CD4-positive, alpha-beta T cell (primary cell): ENCODE results near the gene SEPTIN2. TPM values are rescaled to one million over a fixed set of nuclear protein-coding genes. Genes with fewer than 3 reads are reported as not detected.

Source experiments
- ATAC-seq: fragments of 200-7000 bp; cut with Tn5 transposase; one replicate; pipeline ENCODE4 v1.10.0; 2022; ENCODE audit warnings: mild to moderate bottlenecking; ENCODE audit not compliant: poor library complexity
- CTCF ChIA-PET: fragments of 350-600 bp; sonication (Branson Sonifier 250); formaldehyde crosslinking; loops from one replicate; lab custom pipeline; 2021; ENCODE audit warnings: antibody characterized with exemption, inconsistent platforms; lab: Charles Lee
- POLR2A ChIA-PET: fragments of 350-600 bp; sonication (Branson Sonifier 250); formaldehyde crosslinking; loops from one replicate; lab custom pipeline; 2021; ENCODE audit warnings: antibody characterized with exemption, inconsistent platforms; lab: Charles Lee
- DNase-seq, 14 experiments: peaks; one replicate each; pipeline ENCODE4 v3.0.0-alpha.2; 2013 to 2020; ENCODE audit warnings: mixed read lengths in 2 of 14
- H3K27ac ChIP-seq, 2 donors: one replicate each; pipeline versions ENCODE4 v1.5.1 to v1.7.0; 2013; ENCODE audit warnings: low read length in 2 of 2, low read depth in 1 of 2, mild to moderate bottlenecking in 1 of 2
- H3K27me3 ChIP-seq, 2 experiments: 1 replicate in 1 of 2; 2 replicates in 1 of 2; pipeline versions ENCODE4 v1.6.1 to v1.7.0; 2013; ENCODE audit warnings: low read length in 2 of 2, control low read depth in 1 of 2, mild to moderate bottlenecking in 1 of 2, moderate library complexity in 1 of 2; ENCODE audit not compliant: insufficient read depth in 2 of 2, control insufficient read depth in 1 of 2
- H3K36me3 ChIP-seq: one replicate; pipeline ENCODE4 v1.6.1; 2013; ENCODE audit warnings: low read length, control low read depth; ENCODE audit not compliant: insufficient read depth
- H3K4me1 ChIP-seq: one replicate; pipeline ENCODE4 v1.6.1; 2013; ENCODE audit warnings: low read length, control low read depth; ENCODE audit not compliant: insufficient read depth
- H3K4me3 ChIP-seq: one replicate; pipeline ENCODE4 v1.5.1; 2013; ENCODE audit warnings: mild to moderate bottlenecking, low read length, moderate library complexity
- H3K9me3 ChIP-seq, 2 experiments: 1 replicate in 1 of 2; 2 replicates in 1 of 2; pipeline versions ENCODE4 v1.6.1 to v1.7.0; 2013; ENCODE audit warnings: low read length in 2 of 2, mild to moderate bottlenecking in 2 of 2, control low read depth in 1 of 2, moderate library complexity in 1 of 2; ENCODE audit not compliant: control insufficient read depth in 1 of 2, insufficient read depth in 1 of 2
- H3K27ac Mint-ChIP-seq: one replicate; pipeline ENCODE4 v1.8.0; 2020; ENCODE audit warnings: mixed read lengths
- H3K27me3 Mint-ChIP-seq: one replicate; pipeline ENCODE4 v1.8.0; 2021; ENCODE audit warnings: mixed read lengths
- H3K36me3 Mint-ChIP-seq: one replicate; pipeline ENCODE4 v1.8.0; 2021; ENCODE audit warnings: low read depth, mixed read lengths
- H3K4me1 Mint-ChIP-seq: one replicate; pipeline ENCODE4 v1.8.0; 2021; ENCODE audit warnings: low read depth, mixed read lengths
- H3K4me3 Mint-ChIP-seq: one replicate; pipeline ENCODE4 v1.8.0; 2020; ENCODE audit warnings: mild to moderate bottlenecking, mixed read lengths
- H3K9me3 Mint-ChIP-seq: one replicate; pipeline ENCODE4 v1.8.0; 2020; ENCODE audit warnings: mixed read lengths
- CTCF ChIP-seq: fragments of 200-600 bp; IDR thresholded peaks from one replicate; pipeline ENCODE4 v1.8.0; 2022; ENCODE audit warnings: antibody characterized with exemption, mild to moderate bottlenecking
- intact Hi-C, 2 experiments: fragments of 100-400 bp; cut with DNase I in 1 of 2; cut with micrococcal nuclease in 1 of 2; formaldehyde crosslinking; loops; one replicate each; pipeline versions ENCODE4 v1.15.1 to v1.9.0; 2023 to 2025; cut with DNase I, micrococcal nuclease
- total RNA-seq, 174 experiments: library from RNA in 2 of 174; stranded (reverse) in 2 of 174; gene quantifications; one replicate each; pipeline ENCODE4 v1.2.3 and lab custom pipeline; 2021 to 2026

Gene SEPTIN2
- total RNA-seq, 2 experiments from 2014 or later: 189 to 196 TPM

DNA sequence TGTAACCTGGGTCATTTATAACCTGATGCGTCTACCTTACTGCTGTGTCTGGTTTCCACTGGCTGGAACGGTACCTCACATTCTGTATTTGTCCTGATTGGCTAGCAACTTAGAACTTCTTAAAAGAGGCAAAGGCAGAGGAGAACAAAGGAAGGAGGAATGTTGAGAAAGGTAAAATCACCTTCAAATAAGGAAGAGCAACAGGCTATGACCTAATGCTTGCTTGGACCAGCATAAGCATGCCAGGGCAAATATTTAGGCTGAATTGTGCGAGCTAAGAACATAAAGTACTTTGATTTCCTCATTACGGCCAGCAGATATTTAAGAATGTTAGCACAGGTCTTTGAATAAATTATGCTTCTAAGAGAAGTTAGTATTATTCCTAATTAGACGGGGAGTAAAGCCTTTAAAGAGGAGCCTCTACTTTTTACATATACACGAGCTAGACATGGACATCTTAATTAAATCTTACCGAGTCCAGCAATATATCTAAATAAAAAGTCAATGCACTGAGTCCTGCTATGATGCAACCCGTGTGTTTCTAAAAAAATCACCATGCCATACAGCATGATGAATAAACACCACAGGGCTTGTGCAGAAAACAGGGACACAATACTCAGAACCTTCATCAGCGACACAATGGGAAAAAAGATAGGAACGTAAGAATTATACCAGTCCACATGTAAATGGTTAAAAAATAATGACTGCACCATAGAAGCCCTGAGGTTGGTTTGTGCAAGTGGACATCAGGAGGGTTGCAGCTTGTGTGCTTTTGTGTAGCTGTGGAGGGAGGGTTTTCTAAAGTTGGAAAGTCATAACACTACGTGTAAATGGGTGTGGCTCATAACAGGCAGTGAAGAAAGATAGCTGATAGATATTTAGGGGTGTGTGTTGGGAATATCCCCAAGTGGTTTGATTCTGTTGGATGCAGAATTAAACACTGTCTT lies 14.2 kb downstream of the SEPTIN2 start:
- Mint-ChIP-seq H3K9me3 (no peaks in the 10 kb centered on the region), H3K36me3 (peaks cover 73% of the 10 kb centered on the region), H3K4me1 (peaks cover 12% of the 10 kb centered on the region), H3K27me3 (no peaks in the 10 kb centered on the region), H3K27ac (peak overlapping the region; percentile 4), H3K4me3 (no peak overlapping the region)
- ChIA-PET POLR2A (no interaction called here), CTCF (interaction anchor here (1.1 kb wide), 1 partner anchor 10 kb away, joined by 3 read pairs; no protein-coding TSS in a partner anchor)
- H3K4me3 ChIP-seq: no peak overlapping the region
- no peaks in the 10 kb centered on the region for H3K9me3 ChIP-seq
- ATAC-seq (no peak), DNase-seq (no peak)
- H3K36me3 ChIP-seq: peaks cover 81% of the 10 kb centered on the region
- no peak overlapping the region for H3K27ac ChIP-seq
- H3K4me1 ChIP-seq: no peaks in the 10 kb centered on the region
- intact Hi-C loops: no loop called here
- H3K27me3 ChIP-seq: no peaks in the 10 kb centered on the region
- no peak for TF ChIP-seq CTCF

- ChIA-PET POLR2A (no interaction called here), CTCF (interaction anchor here (1.1 kb wide), 1 partner anchor 10 kb away, joined by 3 read pairs; no protein-coding TSS in a partner anchor)
- Histone ChIP-seq H3K36me3 (peaks cover 83% of the 10 kb centered on the region), H3K27me3 (no peaks in the 10 kb centered on the region), H3K4me1 (no peaks in the 10 kb centered on the region), H3K4me3 (no peak overlapping the region), H3K9me3 (no peaks in the 10 kb centered on the region), H3K27ac (no peak overlapping the region)
- no peaks in the 10 kb centered on the region for H3K27me3 Mint-ChIP-seq
- H3K9me3 Mint-ChIP-seq: no peaks in the 10 kb centered on the region
- no peak overlapping the region for H3K4me3 Mint-ChIP-seq
- peaks cover 9% of the 10 kb centered on the region for H3K4me1 Mint-ChIP-seq
- intact Hi-C loops: no loop called here
- no peak for TF ChIP-seq CTCF
- no peak for ATAC-seq
- H3K36me3 Mint-ChIP-seq: peaks cover 73% of the 10 kb centered on the region
- H3K27ac Mint-ChIP-seq: peak overlapping the region; percentile 4
- DNase-seq: no peak
Observed at GRCh38 chr2:241330616-241330981, 14.9 kb downstream of the SEPTIN2 start.

GRCh38 chr2:241334813-241335212 lies 19.1 kb downstream of the SEPTIN2 start:
- H3K27ac ChIP-seq: no peak overlapping the region
- Mint-ChIP-seq H3K9me3 (no peaks in the 10 kb centered on the region), H3K27ac (no peak overlapping the region), H3K4me1 (peaks cover 18% of the 10 kb centered on the region), H3K27me3 (no peaks in the 10 kb centered on the region), H3K36me3 (peaks cover 83% of the 10 kb centered on the region), H3K4me3 (no peak overlapping the region)
- ChIA-PET CTCF (no interaction called here), POLR2A (no interaction called here)
- DNase-seq: no peak
- H3K27me3 ChIP-seq: no peaks in the 10 kb centered on the region
- intact Hi-C loops: no loop called here
- ATAC-seq: no peak
- H3K36me3 ChIP-seq: peaks cover 80% of the 10 kb centered on the region
- no peak for TF ChIP-seq CTCF
- no peaks in the 10 kb centered on the region for H3K4me1 ChIP-seq
- no peak overlapping the region for H3K4me3 ChIP-seq
- no peaks in the 10 kb centered on the region for H3K9me3 ChIP-seq
